Activated CD4-positive, alpha-beta T cell treated with anti-CD3 and anti-CD28 coated beads, Interleukin-10, Interleukin-2, amounts not matched to agents 100 ng/mL and 50 ng/mL, durations not matched to agents 16 hours and 8 hours (primary cell): ENCODE data around the gene ATG4A.

Source experiments
- DNase-seq: peaks from one replicate; pipeline ENCODE4 v3.0.0-alpha.2; 2020

The ATG4A gene

DNA sequence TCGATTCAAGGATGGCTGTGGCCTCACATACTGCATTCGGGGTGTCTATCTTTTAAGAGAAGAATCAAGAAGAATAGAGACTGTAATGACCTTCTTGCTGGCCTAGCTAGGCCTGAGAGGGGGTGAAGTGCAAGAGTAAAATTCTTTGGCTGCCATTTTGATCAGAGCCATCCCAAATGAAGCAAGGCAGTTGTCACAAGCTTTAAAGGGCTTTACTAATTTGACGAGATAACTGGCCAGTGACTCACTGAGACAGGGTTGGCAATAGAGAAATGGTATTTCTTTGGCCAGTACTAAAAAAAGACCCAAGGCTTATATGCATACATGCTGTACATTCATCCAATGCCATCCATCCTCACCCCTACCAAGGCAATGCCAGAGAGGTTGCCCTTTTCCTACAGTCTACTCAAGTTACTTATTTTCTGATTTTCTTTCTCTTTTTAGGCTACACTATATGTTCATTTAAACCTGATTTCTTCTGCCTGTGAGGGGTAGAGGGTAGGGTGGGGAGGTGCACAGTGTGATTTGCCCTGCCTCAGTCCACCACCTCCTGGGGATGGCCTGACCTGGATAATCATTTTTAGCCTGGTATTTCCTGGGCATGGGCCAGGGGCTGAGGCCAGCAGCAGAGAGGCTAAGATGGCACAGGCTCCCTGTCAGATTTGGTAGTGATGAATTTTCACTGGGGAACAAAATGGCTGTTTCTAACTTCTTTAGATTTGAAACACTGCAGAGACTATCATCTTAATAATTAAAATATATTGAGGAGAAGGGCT, 32.2 kb downstream of the ATG4A start:
- no peak for DNase-seq

DNA sequence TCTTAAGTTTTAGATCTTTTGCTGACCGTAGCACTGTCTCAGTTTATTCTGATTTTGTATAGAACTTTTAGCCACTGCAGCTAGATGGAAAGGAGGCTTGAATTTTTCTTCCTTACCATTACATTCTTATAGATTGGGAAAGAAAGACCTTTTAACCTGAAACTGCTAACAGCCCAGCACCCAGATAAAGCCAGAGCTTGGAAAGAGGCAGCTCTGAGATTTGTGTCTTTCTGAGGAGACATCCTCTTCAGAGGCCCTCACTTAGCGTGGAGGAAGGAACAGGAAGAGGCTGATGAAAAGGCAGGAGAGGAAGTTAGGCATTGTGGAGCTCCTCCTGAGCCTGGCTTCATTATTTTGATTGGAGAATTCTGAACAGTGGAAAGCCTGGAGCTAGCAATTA, 35.1 kb downstream of the ATG4A start:
- DNase-seq = no peak

DNA sequence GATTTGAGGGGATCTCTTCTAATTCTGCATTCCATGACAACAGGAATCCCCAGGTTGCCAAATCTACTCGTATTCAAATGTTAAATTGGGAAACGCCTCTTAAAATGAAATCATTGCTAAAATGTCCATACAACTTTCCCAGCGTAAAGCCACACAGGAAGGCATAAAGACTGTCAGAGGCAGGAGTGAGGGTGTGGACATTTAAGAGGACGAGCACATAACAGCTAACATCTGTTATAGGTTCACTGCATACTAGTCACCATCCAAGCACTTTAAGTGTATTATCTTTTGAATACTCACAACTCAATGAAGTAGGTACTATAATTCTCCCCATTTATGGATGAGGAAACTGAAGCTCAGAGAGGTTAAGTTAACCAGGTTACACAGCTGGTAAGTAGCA, 35.6 kb downstream of the ATG4A start:
- DNase-seq = no peak

DNA sequence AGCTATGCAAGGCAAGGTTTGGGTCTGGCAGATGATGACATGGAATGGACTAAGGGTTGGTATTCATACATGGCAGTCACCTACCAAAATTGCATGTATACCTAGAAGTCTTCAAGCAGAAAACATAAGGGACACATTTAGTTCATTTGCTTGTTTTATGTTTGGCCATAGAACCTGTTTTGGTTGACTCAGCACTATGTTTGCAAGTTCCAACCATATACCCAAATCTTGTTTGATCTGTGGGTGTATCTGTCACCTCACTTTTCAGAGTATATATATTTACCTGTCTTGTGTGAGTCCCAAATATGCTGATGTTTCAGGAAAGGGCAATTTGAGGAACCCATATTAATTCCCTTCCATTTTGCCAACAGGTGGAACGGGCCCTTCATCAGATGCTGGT, 39.3 kb downstream of the ATG4A start:
- no peak for DNase-seq

DNA sequence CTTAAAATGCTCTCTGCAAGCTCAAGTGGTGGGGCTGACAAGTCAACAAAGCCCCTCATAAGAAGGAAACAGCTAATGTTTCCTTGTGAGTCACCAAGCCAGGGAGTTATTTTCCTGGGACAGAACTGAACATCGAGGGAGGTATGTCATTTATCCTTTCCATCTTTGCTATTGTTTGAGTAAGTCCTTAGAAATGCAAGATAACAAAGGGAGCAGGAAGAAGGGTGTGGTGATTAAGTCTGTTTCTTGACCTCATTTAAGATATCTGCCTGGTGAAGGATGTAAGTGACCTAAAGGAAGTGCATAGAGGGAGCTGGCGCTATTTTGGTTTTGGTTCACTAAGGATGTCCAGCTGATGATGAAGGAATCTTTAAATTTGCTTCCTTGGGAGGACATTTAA, 39.9 kb downstream of the ATG4A start:
- no peak for DNase-seq

DNA sequence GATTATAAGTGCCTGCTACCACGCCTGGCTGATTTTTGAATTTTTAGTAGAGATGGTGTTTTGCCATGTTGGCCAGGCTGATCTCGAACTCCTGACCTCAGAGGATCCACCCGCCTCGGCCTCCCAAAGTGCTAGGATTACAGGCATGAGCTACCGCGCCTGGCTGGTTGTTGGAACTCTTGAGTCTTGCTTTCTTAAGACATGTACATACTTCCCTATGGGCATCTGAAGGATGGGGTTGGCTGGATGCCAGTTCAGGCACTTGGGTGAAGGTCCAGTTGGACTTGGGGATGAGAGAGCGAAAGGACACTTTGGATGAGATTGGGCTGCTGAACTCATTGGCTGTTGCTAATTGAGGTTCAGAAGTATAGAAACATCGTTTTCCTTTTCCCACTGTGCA, 40.5 kb downstream of the ATG4A start:
- DNase-seq = no peak

DNA sequence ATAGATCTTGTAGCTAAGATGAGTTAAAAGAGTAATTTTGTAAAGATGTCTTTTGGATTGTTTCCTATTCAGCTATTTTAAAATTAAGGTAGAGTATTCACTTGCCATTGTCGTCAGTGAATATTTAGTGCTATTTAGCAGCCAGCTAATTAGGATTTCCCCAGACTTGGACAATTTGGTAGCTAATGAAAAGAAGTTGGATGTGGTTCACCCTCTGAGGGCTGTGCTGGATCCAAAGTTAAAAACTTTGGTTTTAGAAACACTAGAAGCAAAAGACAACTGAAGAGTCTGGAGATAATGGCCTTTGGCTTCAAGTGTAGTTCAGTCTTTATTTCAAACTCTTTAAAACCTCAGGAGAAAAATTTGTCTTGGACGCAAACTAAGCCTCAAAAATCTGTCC, 41.3 kb downstream of the ATG4A start:
- DNase-seq = no peak

DNA sequence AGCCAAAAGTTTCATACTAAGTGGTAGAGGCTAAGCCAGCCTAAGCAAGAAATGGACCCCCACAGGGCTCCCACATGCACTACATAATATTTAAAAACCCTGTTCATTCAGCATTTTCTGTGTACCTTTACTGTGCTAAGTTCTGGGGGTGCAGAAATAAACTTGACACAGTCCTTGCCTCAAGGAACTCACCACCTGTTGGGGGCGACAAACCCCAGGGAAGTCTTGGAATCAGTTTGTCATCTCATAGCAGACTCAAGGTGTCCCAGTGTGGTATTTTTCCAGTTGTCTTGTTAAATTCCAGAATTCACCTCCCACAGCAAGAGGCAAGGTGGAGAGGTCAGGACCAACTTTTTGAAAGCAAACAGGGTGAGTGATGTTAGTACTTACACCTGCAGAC, 43.1 kb downstream of the ATG4A start:
- DNase-seq = no peak

DNA sequence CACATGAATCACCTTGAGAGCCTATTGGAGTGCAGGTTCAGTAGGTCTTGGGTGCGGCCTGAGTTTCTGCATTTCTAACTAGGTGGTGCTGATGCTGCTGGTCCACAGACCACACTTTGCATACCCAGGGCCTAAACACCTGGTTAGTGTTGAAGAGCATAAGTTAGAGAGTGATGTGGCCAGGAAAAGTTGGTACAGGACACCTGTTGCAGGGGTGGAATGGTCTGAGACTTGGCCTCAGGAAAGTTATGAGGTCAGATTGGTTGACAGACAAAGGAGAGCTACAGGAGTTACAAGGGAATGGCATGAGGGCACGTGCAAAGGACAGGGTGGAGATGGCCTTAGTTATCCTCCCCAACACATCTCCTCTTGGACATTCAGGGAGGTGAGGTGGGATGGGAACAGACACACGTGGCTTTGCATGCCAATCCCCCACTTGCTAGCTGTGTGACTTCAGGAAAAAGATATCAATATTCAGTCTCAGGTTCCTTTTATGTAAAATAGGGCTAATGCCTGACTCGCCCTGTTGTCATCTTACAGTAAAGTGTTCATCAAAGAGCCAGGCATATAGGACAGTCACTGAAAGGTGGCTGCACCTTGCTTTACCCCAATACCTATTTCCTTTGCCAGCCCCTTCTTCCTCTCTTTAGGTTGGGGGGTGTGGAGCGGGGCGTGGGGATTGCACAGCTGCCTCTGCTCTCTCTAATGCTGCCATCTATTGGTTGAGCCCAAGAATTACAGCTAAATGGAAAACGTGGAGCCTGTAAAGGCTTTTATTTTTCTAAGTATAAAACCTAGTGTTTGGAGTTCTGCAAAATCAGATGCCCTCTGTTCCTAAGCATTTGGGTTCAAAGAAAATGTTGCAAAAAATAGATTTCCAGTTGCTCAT, 47.5 kb downstream of the ATG4A start:
- peak; percentile 5 for DNase-seq

DNA sequence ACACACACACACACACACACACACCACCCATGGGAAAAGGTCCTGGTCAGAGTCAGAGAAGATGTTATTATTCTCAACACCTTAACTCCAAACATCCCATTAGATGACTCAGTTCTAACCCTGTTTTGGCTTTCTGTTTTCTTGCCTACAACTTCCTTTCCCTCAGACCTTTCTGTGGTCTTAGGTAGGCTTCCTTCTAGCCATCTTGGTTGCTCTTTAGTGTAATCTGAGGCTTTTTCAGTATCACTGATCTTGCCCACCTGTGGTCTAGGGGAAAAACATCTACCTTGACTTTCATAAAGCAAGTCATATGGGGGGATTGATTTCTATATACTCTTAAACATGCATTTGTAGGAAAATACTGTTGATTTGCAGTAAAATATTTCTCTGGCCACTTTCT, 56.9 kb downstream of the ATG4A start:
- peak; percentile 64 for DNase-seq

DNA sequence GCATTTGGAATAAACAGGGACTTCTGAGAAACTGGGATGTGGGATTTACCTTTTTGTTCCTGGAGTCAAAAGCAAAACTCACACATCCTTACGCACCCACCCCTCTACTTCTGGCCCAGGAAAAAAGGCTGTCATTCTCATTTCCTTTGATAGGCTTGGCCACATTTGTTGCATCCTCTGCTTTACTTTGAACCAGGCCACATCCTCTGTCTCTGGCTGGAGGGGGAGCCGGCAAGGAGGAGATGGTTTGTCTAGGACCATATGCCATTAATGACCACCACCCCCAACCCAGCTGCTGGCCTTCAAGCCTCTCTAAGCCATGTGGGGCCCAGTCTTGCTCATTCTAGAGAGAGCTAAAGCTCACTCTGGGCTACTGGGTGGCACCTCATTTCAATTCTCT, 64.5 kb downstream of the ATG4A start:
- no peak for DNase-seq

DNA sequence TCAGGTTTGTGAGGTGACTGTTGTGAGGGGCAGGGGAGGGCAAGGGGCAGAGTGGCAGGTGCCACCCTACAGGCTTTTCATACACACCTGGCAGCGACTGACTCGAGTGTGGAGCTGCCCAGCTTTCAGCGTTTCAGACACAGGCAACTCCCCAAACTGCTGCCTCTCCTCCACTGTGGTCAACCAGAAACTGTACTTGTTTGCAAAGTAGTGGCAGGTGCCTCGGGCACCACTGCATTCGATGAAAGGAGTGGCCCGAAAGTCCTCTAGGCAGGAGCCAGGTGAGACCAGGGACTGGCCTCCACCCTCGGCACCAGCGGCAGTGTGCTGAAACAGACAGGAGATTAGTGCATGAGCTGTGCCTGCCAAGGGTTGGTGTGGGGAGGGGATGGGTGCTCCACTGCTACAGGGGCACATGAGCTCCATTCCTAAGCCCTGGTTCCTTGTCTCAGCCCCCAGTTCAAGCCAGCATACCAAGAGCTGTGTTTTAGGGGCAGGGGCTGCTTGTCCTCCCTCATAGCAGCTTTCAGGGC, 65.4 kb downstream of the ATG4A start:
- no peak for DNase-seq

DNA sequence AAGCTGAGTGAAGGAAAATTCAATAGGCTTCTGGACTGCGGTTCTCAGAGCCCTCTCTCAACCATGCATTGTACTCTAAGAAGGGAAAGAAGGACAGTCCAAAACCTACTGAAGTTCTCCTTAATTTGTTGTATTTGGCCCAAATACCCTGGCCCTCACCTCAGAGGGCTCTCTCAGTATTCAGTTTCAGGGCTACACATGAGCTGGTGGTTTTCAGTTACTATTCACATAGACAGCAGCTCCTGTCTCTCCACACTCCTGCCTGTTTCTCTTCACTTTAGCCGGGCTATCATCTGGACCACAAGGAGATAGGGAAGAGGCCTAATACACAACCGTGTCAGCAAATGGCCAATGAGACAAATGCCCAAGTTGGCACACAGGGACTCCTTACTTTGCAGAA, 66.0 kb downstream of the ATG4A start:
- DNase-seq = no peak

DNA sequence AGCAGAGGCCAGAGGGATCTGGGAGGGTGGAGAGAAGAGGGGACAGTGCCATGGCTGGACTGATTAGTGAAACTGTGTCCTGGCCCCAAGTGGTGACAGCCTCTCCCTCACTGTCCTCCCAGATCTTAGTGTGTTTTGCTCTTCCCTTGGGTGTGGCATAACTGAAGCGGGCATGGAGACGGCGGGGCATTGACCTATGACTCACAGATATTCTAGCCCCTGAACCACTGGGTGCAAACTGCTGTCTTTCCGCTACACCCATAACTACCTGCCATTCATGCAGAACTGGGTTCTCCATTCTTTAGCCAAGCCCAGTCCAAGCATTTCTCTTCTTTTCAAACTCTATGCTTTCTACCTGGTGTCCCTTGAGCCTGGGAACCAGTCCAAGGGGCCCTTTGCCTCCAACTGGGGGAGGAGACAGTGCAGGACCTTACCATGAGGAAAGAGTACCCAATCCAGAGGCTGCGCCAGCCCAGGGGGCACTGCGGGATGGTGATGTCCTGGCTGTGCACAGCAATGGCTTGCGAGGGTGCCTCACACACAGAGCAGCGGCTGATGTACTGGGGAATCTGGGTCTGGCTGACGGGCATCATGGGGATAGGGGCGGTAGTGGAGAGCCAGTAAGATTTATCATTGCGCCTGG, 67.6 kb downstream of the ATG4A start:
- DNase-seq = no peak

DNA sequence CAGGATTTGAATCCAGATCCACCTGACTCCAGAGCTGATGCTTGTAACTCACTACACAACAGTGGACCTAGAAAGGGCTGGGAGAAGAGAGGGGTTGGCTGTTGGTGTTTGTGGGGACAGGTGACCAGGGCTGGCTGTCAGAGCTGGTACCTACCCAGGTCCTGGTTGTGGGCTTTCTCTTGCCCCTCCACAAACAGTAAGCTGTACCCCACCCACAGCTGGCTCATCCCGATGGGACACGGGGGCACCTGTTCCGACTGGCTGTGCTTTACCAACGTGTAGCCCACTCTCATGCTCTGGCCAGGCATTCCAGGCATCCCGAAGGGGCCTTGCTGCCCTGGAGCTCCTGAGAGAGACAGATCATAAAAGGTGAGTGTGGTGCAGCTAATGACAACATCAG, 68.7 kb downstream of the ATG4A start:
- DNase-seq = no peak

DNA sequence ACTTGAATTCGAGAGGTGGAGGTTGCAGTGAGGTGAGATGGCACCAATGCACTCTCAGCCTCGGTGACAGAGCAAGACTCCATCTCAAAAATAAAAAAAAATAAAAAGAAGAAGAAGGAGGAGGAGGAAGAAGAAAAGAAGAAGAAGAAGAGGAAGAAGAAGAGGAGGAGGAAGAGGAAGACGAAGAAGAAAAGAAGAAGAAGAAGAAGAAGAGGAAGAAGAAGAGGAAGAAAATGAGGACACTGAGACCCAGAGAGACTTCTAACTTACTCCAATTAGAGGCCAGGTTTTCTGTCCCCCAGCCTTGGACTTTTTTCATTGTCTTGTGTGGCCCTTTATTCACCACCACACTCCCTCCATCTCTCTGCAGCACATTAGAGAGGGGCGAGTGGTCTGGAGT, 70.7 kb downstream of the ATG4A start:
- no peak for DNase-seq

DNA sequence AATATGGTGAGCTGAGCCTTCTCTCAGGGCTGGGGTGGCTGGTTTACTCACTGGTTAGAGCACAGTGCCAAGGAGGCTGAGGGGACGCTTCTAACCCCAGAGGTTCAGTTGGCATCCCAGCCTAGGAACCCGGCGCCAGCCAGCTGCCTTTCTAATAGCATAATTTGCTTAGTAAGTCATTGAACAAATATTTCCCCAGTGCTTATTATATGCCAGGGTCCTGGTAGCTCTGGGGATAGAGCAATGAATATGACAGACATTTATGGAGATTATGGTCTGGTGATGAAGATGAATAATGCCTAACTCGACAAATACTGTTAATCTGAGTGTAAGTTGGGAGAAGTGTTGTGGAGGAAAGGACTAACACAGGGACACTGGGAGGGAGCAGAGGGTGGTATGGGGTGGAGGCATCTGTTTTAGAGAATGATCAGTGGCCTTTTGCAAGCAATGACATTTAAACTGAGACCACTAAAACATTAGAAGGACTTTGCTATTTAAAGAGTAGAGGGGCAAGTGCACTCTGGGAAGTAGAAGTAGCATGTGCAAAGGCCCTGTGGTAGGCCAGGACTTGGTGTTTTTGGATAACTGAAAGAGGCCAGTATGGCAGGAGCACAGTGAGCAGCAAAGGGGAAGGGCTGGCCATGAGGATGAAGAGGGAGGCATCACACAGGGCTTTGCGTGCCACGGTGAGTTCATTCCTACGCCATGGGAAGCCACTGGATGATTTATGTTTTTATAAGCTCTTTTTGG, 71.9 kb downstream of the ATG4A start:
- DNase-seq = no peak

DNA sequence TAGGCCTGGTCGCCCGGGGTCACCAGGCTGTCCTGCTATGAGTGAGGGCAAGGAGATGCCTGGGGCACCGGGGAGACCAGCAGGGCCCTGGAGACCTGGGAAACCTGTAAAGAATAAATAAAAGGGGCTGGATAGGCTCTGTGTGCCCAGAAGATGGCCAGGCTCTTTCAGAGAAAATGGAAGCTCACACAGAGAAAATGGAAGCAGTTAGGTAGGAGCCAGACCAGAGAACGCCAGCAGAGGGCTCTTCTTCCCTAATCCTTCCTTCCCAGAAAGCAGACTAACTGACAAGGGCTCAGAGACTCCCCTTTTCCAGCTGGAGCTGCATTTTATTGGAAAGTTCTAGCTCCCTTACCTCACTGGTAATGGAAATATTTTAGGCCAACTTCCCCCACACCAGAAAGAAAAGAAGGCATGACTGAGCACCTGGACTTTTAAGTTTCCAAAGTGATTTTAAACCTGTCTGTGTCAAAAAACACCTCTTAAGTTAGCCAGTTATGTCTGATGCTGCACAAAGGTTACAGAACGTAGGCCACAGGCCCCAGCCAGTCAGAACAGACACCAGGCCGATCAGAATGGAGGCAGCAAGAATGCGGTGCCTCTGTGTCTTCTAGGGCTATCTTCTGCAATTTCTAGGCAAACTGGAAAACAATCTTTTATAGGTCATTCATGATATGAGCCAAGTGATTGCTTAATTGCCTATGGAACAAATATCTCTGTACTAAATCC, 74.0 kb downstream of the ATG4A start:
- DNase-seq = no peak

DNA sequence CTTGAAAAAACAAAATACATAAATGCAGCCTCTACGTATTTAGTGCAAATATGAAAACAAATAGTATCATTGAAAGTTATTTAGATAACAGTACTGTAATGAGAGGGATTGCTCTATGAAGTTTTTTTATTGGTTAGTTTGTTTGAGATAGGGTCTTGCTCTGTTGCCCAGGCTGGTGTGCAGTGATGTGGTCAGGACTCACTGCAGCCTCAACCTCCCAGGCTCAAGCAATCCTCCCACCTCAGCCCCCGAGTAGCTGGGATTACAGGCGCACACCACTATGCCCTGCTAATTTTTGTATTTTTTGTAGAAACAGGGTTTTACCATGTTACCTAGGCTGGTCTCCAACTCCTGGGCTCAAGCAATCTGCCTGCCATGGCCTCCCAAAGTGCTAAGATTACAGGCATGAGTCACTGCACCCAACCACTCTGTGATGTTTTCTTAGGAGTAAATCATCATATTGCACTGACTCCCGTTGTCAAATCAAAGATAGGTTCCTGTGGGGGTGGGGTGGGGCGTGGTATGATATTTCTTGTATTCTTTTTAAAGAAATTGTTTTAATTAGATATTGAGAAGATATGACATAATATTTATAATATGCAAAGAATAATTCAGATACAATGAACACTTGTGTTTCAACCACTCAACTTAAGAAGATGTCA, 75.8 kb downstream of the ATG4A start:
- no peak for DNase-seq

DNA sequence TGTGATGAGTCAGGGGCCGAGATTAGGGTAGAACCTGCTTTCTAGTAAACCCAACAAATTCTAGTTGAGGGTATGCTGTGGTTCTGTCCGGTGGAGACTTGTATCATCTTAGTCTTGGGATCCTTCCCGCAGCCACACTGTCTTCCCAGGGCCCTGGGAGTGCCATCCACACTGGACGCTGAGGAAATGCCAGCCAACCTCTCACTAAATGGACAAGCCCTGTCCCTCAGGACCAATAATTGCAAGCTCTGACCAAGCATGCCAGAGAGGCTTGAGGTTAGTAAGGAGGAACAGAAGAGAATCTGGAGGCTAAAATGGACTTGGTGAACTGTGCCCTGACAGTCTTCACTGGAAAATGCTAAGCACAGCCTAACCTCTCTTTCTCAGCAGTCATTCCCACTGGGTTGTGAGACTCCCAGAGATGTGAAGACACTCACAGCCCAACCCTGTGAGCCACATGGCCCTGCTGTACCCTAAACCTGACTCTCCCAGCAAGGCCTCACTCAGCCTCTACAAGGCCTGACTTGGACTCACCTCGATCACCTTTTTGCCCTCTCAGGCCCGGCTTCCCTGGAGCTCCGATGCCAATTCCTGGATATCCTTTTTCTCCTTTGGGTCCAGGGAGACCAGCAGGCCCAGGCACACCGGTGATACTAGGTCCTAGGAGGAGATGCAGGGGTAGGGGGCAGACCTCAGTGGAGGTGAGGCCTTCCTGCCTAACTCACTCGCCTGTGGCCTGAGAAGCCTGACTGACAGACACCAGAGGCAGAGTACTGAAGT, 77.6 kb downstream of the ATG4A start:
- DNase-seq = no peak

DNA sequence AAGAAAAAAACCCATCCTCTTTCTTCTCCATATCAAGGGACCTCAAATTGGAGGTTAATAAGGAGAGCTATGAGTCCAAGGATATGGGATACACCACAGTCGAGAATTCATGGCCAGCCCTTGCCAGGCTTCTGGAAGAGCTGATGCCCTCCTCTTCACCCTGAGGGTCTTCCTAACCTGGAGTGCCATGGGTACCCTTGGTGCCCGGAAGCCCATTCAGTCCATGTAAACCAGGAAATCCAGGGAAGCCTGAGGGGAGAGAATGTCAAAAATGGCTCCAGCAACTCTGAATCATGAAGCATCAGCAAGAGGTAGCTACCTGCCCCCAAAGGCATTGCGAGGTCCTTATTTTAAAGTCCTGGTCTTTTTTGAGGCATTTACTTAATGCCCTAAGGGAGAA, 78.2 kb downstream of the ATG4A start:
- DNase-seq = no peak
